Kidney epithelial cell (primary cell): Measurements from ENCODE around the gene CTNNBIP1. TPM values are rescaled to one million over a fixed set of nuclear protein-coding genes. Genes with fewer than 3 reads are reported as not detected.

Experiments used
- DNase-seq: peaks from one replicate; pipeline ENCODE4 v3.0.0-alpha.2; 2010; ENCODE audit warnings: low read depth
- H3K27me3 ChIP-seq: 2 replicates; pipeline ENCODE4 v1.6.0; 2011; ENCODE audit warnings: low read length; ENCODE audit not compliant: control insufficient read depth, insufficient read depth
- H3K36me3 ChIP-seq: 2 replicates; pipeline ENCODE4 v1.5.1; 2011; ENCODE audit warnings: low read length; ENCODE audit not compliant: control insufficient read depth, insufficient read depth
- H3K4me3 ChIP-seq: 2 replicates; pipeline ENCODE4 v1.5.1; 2011; ENCODE audit warnings: low read depth, mild to moderate bottlenecking, control low read depth, low read length
- total RNA-seq: library from RNA; depleted of rRNA; stranded (reverse); fragments of >200 nt; gene quantifications from 2 replicates; pipeline ENCODE4 v1.2.3, GENCODE V29; 2015
- TF ChIP-seq, protein P1 (sequence below): IDR thresholded peaks from 2 replicates; pipeline ENCODE4 v1.5.1; 2011; ENCODE audit warnings: mild to moderate bottlenecking, moderate library complexity, low read length, control low read depth, inconsistent platforms; ENCODE audit not compliant: insufficient read depth, poor library complexity, severe bottlenecking

The CTNNBIP1 gene
- total RNA-seq, 1 donor from 2014 or later, result 27.4 TPM

DNA sequence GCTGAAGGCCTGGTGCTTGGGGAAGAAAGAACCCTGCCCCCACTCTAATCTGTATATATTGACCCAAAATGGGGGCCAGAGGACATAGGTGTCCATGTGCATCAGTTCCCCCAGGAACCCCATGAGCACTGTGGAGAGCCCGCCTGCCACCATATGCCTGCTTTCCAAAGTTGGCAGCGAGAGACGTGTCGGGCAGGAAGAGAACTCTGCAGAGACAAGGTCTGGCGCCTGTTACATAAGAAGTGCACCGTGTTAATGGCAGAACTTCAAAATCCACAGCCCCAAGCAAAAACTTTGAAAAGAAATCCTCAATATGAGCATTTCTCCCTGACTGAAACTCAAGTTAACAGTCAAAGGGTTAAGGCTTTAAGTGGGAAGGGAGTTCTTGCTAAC is 8.0 kb downstream of the CTNNBIP1 start:
- DNase-seq, result no peak
- Histone ChIP-seq H3K27me3 (no peaks in the 10 kb centered on the region), H3K4me3 (no peak overlapping the region), H3K36me3 (no peaks in the 10 kb centered on the region)
- TF ChIP-seq, protein P1, sequence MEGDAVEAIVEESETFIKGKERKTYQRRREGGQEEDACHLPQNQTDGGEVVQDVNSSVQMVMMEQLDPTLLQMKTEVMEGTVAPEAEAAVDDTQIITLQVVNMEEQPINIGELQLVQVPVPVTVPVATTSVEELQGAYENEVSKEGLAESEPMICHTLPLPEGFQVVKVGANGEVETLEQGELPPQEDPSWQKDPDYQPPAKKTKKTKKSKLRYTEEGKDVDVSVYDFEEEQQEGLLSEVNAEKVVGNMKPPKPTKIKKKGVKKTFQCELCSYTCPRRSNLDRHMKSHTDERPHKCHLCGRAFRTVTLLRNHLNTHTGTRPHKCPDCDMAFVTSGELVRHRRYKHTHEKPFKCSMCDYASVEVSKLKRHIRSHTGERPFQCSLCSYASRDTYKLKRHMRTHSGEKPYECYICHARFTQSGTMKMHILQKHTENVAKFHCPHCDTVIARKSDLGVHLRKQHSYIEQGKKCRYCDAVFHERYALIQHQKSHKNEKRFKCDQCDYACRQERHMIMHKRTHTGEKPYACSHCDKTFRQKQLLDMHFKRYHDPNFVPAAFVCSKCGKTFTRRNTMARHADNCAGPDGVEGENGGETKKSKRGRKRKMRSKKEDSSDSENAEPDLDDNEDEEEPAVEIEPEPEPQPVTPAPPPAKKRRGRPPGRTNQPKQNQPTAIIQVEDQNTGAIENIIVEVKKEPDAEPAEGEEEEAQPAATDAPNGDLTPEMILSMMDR, result no peak

DNA sequence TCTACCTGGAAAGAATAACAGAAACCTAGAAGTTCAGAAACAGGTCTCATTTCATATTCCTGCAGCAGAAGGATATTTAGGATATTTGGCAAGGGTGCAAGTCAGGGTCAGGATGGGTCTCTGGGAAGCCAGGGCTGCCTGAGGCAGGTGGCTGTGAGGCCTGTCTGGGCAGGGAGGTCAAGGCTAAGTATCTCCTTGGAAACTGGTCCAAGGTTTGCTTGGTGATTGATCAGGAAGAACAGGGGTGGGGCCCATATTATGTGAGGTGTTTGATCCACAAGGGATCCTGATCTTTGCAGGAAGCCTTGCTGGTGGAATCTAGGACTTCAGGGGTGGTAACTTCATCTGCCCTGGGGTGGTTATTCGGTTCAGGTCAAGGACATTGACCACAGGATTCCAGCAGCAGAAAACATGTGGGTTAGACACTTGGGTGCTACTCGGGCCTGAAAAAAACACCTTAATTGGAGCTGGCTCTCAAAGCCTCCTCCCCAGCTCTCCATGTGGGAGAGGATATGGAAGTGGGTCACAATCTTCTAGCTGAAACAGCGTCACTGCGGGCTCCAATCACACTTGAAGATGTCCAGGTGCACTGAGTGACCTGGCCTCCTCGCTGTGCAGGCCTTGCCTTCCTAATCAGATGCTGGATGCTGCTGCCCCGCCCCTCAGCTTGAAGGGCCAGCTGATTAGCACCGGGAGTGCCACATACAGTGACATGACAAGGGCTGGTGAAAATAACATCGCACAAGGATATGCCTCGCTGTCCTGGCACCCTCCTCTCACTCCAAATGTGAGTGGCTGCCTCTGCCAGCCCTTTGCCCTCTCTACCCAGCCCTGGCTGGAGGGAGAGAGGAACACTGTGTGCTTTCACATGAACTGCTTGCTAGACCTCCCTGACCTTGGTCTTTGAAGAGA is 8.7 kb downstream of the CTNNBIP1 start:
- TF ChIP-seq, protein P1, result no peak
- no peak overlapping the region for H3K4me3 ChIP-seq
- H3K27me3 ChIP-seq, result no peaks in the 10 kb centered on the region
- DNase-seq, result no peak
- H3K36me3 ChIP-seq, result no peaks in the 10 kb centered on the region

DNA sequence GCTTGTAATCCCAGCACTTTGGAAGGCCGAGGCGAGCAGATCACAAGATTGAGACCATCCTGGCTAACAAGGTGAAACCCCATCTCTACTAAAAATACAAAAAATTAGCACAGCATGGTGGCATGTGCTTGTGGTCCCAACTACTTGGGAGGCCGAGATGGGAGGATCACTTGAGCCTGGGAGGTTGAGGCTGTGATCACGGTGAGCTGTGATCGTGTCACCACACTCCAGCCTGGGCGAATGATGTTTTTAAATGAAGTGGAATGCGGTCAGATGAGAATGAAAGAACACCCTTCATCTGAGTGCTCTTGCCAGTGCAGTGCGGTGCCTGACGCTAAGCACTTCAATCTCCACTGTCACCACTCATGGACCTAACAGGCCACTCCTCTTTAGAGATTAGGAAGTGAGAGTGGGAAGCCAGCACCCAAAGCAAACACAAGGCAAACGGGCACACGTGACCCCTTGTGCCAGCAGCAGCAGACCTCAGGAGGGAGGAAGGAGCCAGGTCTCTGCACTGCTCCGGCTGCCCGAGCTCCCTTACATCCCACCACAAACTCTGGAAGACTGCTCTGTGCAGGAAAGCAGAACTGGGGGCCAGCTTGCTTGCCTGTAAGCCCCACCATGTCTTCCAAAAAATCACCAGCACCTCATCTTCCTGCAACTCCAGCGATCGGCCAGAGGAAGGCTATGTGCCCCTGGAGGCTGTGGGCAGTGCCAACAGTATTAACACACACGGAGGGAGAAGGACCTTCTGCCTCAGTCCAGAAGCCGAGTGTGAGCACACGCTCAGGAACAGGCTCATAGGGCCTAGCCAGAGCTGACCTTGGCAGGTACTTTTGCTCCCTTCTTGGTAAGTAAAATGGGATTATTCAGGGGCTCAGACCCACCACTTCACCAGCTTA is 9.7 kb downstream of the CTNNBIP1 start:
- TF ChIP-seq, protein P1, result no peak
- no peak overlapping the region for H3K4me3 ChIP-seq
- DNase-seq, result no peak
- no peaks in the 10 kb centered on the region for H3K36me3 ChIP-seq
- H3K27me3 ChIP-seq, result no peaks in the 10 kb centered on the region

DNA sequence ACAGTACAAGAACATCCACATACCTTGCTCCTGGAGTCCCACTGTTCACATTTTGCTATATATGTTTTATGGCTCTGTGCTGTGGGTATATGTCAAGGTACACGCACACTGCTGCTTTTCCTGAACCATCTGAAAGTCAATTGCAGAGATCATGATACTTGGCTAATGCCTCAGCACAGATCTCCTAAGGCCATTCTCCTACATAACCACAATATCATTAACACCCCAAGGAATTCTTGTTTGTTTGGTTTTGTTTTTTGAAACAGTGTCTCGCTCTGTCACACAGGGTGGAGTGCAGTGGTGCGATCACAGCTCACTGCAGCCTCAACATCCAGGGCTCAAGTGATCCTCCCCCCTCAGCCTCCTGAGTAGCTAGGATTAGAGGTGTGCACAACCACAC is 16.0 kb downstream of the CTNNBIP1 start:
- H3K4me3 ChIP-seq, result no peak overlapping the region
- DNase-seq, result no peak
- TF ChIP-seq, protein P1, result no peak
- no peaks in the 10 kb centered on the region for H3K36me3 ChIP-seq
- H3K27me3 ChIP-seq, result no peaks in the 10 kb centered on the region

DNA sequence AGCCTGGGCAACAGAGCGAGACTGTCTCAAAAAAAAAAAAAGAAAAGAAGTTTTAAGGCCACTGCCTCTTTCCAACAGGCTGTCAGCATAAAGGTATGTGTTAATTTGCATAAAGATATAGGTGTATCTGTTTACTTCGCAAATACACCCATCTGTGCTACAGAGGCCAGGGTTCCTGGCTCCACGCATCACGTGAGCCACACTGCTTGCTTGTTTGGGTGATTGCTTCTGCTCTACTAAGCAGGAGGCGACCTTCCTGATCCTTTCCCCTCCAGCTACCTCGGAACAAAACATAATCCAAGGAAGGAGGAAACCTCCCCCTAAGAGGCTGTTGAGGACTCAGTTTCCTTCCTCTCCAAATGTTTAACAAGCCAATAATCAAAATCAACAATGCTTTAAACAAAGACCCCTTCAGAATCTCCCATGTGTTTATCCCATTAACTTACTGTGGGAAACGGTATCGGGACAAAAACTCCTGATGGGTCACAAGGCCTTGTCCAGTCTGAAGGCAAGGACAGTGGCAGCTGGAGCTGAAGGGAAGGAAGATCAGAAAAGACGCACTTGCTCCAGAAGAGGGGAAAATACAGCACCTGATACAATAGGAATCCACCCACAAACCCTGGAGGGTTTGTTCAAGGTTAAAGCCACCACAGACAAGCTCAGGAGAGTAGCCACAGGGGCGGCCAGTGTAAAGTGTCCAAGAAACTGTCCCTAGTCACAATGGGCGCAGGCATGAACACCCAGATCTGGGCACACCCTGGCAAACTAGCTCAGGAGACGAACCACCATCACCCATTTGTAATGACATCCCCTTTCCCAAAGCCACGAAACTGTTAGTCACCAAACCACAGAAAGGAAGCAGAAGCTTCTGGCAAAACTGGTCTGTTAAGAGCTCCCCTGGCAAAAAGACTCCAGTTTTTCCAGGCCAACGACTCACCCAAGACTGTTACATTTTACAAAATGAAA is 17.2 kb downstream of the CTNNBIP1 start:
- DNase-seq, result peak; percentile 72
- Histone ChIP-seq H3K4me3 (no peak overlapping the region), H3K36me3 (no peaks in the 10 kb centered on the region), H3K27me3 (no peaks in the 10 kb centered on the region)
- TF ChIP-seq, protein P1, result no peak
